H1 (cell line): ENCODE data around the gene ALG3. TPM values are rescaled to one million over a fixed set of nuclear protein-coding genes. Genes with fewer than 3 reads are reported as not detected.
A peak's percentile ranks its signal among the peaks of the same experiment; 100 is the strongest.

Experiments used
- BRCA1 ChIP-seq: IDR thresholded peaks from 2 replicates; pipeline ENCODE4 v1.6.1; 2012; ENCODE audit warnings: low read depth, low read length, improper control_type of control experiment
- CTCF ChIP-seq, 3 experiments: IDR thresholded peaks; 1 replicate in 2 of 3; 2 replicates in 1 of 3; pipeline versions ENCODE4 v1.5.1 to v1.6.1; 2011; ENCODE audit warnings: low read length in 3 of 3, mild to moderate bottlenecking in 3 of 3, inconsistent platforms in 2 of 3, low read depth in 1 of 3, moderate library complexity in 1 of 3; ENCODE audit not compliant: insufficient read depth in 1 of 3; ENCODE audit errors: control extremely low read depth in 1 of 3
- E2F6 ChIP-seq: IDR thresholded peaks from 2 replicates; pipeline ENCODE4 v1.6.1; 2012; ENCODE audit warnings: inconsistent platforms
- EGR1 ChIP-seq: IDR thresholded peaks from 2 replicates; pipeline ENCODE4 v1.6.1; 2011; ENCODE audit warnings: low read depth, low read length, borderline replicate concordance
- EZH2 ChIP-seq: fragments of 200-600 bp; sonication (generic); IDR thresholded peaks from 2 replicates; pipeline ENCODE4 v1.7.1; 2012; ENCODE audit warnings: low read depth, mild to moderate bottlenecking, moderate library complexity, low read length, inconsistent platforms; ENCODE audit not compliant: severe bottlenecking
- GABPA ChIP-seq: IDR thresholded peaks from 2 replicates; pipeline ENCODE4 v1.6.1; 2011; ENCODE audit warnings: mild to moderate bottlenecking, low read length, moderate library complexity, borderline replicate concordance; ENCODE audit not compliant: insufficient read depth
- GTF2F1 ChIP-seq: IDR thresholded peaks from 2 replicates; pipeline ENCODE4 v1.6.1; 2012; ENCODE audit warnings: low read depth, low read length, improper control_type of control experiment, borderline replicate concordance
- HDAC2 ChIP-seq, 2 experiments: fragments of 300-600 bp in 1 of 2; sonication (generic) in 1 of 2; IDR thresholded peaks; 2 replicates each; pipeline ENCODE4 v1.6.1; 2011 to 2012; ENCODE audit warnings: low read depth in 2 of 2, low read length in 2 of 2, mild to moderate bottlenecking in 2 of 2, moderate library complexity in 2 of 2, borderline replicate concordance in 1 of 2, inconsistent platforms in 1 of 2
- HDAC6 ChIP-seq: IDR thresholded peaks from one replicate; pipeline ENCODE4 v1.7.1; 2012; ENCODE audit warnings: low read depth, mild to moderate bottlenecking, inconsistent platforms, low read length, moderate library complexity
- JUN ChIP-seq: IDR thresholded peaks from 2 replicates; pipeline ENCODE4 v1.6.1; 2011; ENCODE audit warnings: low read depth, mild to moderate bottlenecking, improper control_type of control experiment, low read length
- MAFK ChIP-seq: IDR thresholded peaks from 2 replicates; pipeline ENCODE4 v1.6.1; 2012; ENCODE audit warnings: low read depth, mild to moderate bottlenecking, improper control_type of control experiment, low read length
- POLR2A ChIP-seq, 2 experiments: IDR thresholded peaks; 1 replicate in 1 of 2; 2 replicates in 1 of 2; pipeline ENCODE4 v1.6.1; 2011; ENCODE audit warnings: low read depth in 2 of 2, low read length in 2 of 2, mild to moderate bottlenecking in 2 of 2; ENCODE audit errors: control extremely low read depth in 1 of 2
- POU5F1 ChIP-seq: IDR thresholded peaks from 2 replicates; pipeline ENCODE4 v1.6.1; 2011; ENCODE audit warnings: low read depth, mild to moderate bottlenecking, low read length, moderate library complexity
- RFX5 ChIP-seq: IDR thresholded peaks from 2 replicates; pipeline ENCODE4 v1.6.1; 2011; ENCODE audit warnings: low read depth, low read length, improper control_type of control experiment, borderline replicate concordance
- RNF2 ChIP-seq: fragments of 200-900, 300-1000 bp; sonication (generic); IDR thresholded peaks from 2 replicates; pipeline ENCODE4 v1.7.1; 2016; ENCODE audit warnings: borderline replicate concordance, low read depth, mild to moderate bottlenecking, antibody characterized with exemption, low read length; ENCODE audit not compliant: poor library complexity, severe bottlenecking; ENCODE audit errors: missing control alignments
- SAP30 ChIP-seq: fragments of 300-600 bp; sonication (generic); IDR thresholded peaks from 2 replicates; pipeline ENCODE4 v1.7.1; 2012; ENCODE audit warnings: low read length, moderate library complexity, mild to moderate bottlenecking, inconsistent platforms; ENCODE audit not compliant: insufficient read depth, insufficient replicate concordance
- SP1 ChIP-seq: IDR thresholded peaks from 2 replicates; pipeline ENCODE4 v1.6.1; 2011; ENCODE audit warnings: low read depth, low read length
- SP4 ChIP-seq: IDR thresholded peaks from 2 replicates; pipeline ENCODE4 v1.6.1; 2012; ENCODE audit warnings: low read length, inconsistent platforms
- TAF7 ChIP-seq: optimal IDR thresholded peaks from 2 replicates; pipeline ENCODE3; 2011; ENCODE audit warnings: low read depth, mild to moderate bottlenecking, inconsistent platforms, low read length, moderate library complexity, borderline replicate concordance
- polyA plus RNA-seq, 7 experiments: library from polyadenylated mRNA; depleted of rRNA in 3 of 7; stranded (reverse) in 5 of 7; unstranded in 2 of 7; fragments of >200 nt in 5 of 7; fragments of 200-250 nt in 2 of 7; gene quantifications; 1 replicate in 5 of 7; 2 replicates in 1 of 7; 4 replicates in 1 of 7; pipeline versions ENCODE4 v1.2.1 to v1.2.3, GENCODE V29; 2011 to 2013; ENCODE audit warnings: missing spikeins in 2 of 7, mixed read lengths in 2 of 7
- total RNA-seq: library from RNA; stranded (reverse); fragmentation: NEBNext Ultra II Directional; extraction: Animal tissue kit (Norgen Biotek cat#: 25700); gene quantifications from 2 replicates; pipeline ENCODE4 v1.2.1, GENCODE V29; 2021

The ALG3 gene
- total and polyA plus RNA-seq, 2 of the 8 experiments (the other 6 are each of a cell fraction or from before 2014, with no cell fraction given): 54.6 to 148 TPM

GRCh38 chr3:184230603-184231528 is 17.9 kb downstream of the ALG3 start (continued):
- TF ChIP-seq GTF2F1: no peak
- TF ChIP-seq EZH2: peak; percentile 80
- no peak for TF ChIP-seq HDAC2 (IDR thresholded peaks at IDR 0.05; ENCODE audit: borderline replicate concordance in 1 of 2, low read depth in 2 of 2, low read length in 2 of 2)
- no peak for TF ChIP-seq EGR1
- TF ChIP-seq JUN: no peak
- TF ChIP-seq MAFK: no peak
- no peak for TF ChIP-seq SAP30
- 0 out of 2 replicates have a peak, but pooled peaks have one; percentile 25 for TF ChIP-seq GABPA
- no peak for TF ChIP-seq SP4
- TF ChIP-seq BRCA1: no peak
- TF ChIP-seq E2F6: no peak
- TF ChIP-seq RFX5: no peak
- TF ChIP-seq POLR2A (IDR thresholded peaks at IDR 0.05; ENCODE audit: control extremely low read depth in 1 of 2, low read depth in 2 of 2, low read length in 2 of 2): no peak
- no peak for TF ChIP-seq CTCF (IDR thresholded peaks at IDR 0.05; ENCODE audit: control extremely low read depth in 1 of 3, insufficient read depth in 1 of 3, low read depth in 1 of 3, low read length in 3 of 3)
- TF ChIP-seq SP1: no peak
- TF ChIP-seq RNF2: peak; percentile 7
- TF ChIP-seq POU5F1: no peak
- no peak for TF ChIP-seq TAF7
- no peak for TF ChIP-seq HDAC6
